HG02884 (cell line): Measurements from ENCODE around the gene THEM5.
"Not testable (repeated sequence)": the region's sequence is repeated elsewhere in the genome, so short reads cannot be mapped to it uniquely, and the experiment has no call there.

Source experiments
- ATAC-seq: cut with Tn5 transposase; IDR thresholded peaks from one replicate; pipeline ENCODE4 v1.9.1; 2021; ENCODE audit warnings: mild to moderate bottlenecking, moderate library complexity; ENCODE audit not compliant: unreplicated experiment

Gene THEM5

GRCh38 chr1:151868486-151868885 is 15.0 kb upstream of the THEM5 start:
- no peak for ATAC-seq

- no peak for ATAC-seq
These were observed 14.4 kb upstream of the THEM5 start for GRCh38 chr1:151867765-151868411.

DNA sequence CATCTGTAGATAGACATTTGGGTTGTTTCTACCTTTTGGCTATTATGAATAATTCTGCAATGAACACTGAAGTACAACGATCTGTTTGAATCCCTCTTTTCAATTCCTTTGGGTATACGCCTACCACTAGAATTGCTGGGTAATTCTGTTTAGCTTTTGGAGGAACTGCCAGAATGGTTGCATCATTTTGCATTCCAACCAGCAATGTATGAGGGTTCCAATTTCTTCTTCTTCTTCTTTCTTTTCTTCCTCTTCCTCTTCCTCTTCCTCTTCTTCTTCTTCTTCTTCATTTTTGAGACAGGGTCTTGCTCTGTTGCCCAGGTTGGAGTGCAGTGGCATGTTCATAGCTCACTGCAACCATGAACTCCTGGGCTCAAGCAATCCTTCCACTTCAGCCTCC is 13.8 kb upstream of the THEM5 start:
- no peak for ATAC-seq

- no peak for ATAC-seq
These were observed 10.9 kb upstream of the THEM5 start for GRCh38 chr1:151864411-151864810.

DNA sequence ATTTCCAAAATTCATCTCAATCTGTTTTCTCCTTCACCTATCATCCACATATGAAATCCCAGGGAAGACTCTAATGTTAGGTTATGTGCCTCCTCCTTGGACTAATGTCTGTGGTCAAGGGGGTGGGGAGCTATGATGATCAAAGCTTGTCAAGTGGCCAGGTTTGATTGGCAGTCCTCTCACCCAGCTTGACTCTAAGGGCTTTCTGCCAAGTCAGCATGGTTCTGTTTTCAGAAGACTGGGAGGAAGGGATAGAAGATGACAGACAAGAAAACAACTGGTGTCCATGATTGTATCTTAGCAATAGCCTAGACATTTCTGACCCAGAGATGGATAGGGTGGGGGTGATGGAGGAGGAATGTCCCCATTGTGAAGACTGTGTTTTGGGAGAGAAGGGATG is 9.1 kb upstream of the THEM5 start:
- ATAC-seq, result no peak

DNA sequence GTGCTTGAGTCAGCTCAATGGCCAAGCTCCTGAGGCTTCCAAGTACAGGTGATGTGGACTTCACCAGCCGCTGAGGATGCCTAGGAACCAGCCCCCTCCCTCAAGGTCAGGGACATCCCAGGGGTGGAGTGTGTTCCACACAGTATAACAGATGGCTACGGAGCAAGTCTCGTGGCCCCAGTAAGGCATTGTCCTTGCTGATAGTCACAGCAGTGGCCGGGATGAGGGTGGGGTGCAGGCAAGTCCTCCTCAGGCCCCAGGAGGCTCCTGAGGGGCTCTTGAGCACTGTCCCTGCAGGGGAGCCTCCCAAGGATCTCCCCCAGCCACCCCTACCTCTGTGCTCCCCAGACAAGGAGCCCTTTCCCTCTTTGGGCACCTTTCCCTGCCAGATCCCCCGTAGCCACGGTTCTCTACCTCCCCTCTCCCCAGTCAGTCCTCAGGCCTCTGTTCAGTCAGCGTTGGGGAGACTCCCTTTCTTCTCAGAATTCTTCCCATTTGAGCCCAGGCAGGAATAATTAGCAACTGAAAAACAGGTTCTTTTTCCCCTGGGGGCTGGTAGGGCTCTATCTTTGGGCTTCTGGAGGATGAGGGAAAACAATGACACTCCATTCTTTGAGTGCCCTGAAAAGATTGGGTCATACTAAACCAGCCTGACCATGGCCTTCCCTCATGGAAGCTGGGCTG is 7.1 kb upstream of the THEM5 start:
- no peak for ATAC-seq

GRCh38 chr1:151859891-151860293 is 6.4 kb upstream of the THEM5 start:
- no peak for ATAC-seq

GRCh38 chr1:151858886-151859665 is 5.6 kb upstream of the THEM5 start:
- no peak for ATAC-seq

- ATAC-seq, result no peak
These were observed 4.7 kb upstream of the THEM5 start for GRCh38 chr1:151858030-151858746.

- ATAC-seq, result no peak
These were observed 2.4 kb upstream of the THEM5 start for GRCh38 chr1:151855933-151856332.

GRCh38 chr1:151855516-151855915 is 2.0 kb upstream of the THEM5 start:
- not testable (repeated sequence) for ATAC-seq

GRCh38 chr1:151854658-151855057 is 1.1 kb upstream of the THEM5 start:
- ATAC-seq, result no peak

DNA sequence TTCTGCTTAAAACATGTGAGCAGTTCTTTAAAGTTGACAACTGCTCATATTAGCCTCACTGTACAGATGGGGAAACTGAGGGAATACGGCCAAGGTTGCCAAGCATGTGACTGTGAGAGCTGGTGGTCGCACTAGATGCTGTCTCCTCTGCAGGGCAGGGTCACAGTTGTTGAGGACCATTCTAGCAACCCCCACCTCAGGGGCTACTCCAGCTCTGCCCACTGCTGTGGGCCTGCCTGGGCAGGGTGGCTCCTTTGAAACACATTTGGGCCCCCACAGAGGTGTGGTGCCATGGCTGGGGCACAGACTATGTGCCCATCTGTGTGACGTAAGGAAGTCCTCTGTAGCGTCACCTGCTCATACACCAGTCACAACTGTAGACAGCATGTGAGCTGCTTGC is 779 bp downstream of the THEM5 start:
- ATAC-seq, result no peak

DNA sequence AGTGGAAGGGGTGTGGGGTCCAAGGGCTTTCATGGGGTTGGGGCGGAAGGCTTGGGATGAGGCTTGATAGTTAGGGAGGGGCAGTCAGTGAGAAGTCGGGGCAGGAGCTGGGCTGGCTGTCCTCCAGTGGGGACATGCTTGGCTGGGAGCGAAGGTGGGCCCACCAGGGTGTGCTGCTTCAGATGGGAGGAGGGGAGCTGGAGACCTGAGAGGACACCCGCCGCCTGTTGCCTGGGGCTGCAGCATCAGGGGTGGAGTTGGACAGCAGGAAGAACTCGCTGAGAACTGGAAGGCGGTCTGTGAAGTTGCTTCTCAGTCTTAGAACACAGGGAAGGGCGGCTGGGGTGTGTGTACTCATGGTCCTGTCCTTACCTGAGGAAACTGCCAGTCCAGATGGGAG is 1.6 kb downstream of the THEM5 start:
- no peak for ATAC-seq

GRCh38 chr1:151849871-151850270 is 3.6 kb downstream of the THEM5 start:
- ATAC-seq, result no peak

GRCh38 chr1:151849126-151849525 is 4.4 kb downstream of the THEM5 start:
- no peak for ATAC-seq

DNA sequence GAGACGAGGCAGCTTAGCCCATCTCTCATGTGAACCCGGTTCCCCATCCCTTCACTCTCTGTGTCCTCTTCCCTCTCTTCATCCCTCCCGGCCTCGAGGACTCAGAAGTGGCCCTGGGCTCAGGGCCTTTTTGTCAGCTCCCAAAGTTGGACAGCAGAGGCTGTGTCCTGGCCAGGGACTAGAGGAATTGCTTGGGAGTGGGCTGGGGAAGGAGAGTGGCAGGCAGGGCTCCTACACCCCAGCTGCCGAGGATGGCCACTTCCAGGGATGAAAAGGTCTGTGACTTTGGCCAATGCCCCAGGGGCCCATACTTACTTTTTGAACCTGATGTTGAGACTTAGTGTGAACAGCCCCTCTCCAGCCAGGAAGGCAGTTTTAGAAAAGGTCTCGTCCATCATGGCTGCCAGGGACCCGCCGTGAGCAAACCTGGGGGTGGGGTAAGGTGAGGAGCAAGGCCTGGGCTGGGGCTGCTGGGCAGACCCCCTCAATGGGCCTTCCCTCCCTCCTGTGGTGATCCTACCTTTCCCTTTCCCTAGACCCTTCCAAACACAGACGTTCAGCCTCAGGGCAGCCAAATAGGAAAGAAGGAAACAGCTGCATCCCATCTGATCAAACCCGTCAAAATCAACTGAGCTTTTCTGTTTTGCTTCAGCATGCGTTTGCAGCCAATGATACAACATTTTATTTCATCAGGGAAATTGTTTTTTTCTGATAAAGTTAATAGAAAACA is 5.5 kb downstream of the THEM5 start:
- ATAC-seq, result no peak

DNA sequence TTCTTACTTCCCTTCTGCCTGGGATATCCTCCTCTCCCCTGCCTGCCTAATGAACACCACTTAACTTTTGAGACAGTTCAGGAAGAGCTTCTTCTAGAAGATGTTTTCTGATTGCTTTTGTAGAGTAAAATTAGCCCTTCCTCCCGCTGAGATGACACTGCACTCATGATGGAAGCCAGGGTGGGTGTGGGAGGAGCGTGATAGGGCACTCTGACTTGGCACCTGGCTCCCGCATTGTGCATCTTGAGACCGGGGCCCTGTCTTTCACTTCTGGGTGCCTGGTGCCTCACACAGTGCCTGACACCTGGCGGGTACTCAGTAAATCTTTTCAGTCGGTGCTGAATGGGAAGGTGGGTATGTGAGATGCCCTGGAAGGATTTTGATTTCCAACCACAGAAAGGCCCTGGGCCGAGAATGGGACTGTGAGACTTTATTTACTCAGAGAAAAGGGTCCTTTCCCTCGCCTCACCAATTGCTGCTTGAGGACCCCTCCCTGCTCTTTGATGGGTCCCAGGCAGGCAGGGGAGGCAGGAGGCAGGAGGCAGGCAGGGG is 6.8 kb downstream of the THEM5 start:
- ATAC-seq, result no peak

GRCh38 chr1:151846062-151846568 is 7.4 kb downstream of the THEM5 start:
- no peak for ATAC-seq

DNA sequence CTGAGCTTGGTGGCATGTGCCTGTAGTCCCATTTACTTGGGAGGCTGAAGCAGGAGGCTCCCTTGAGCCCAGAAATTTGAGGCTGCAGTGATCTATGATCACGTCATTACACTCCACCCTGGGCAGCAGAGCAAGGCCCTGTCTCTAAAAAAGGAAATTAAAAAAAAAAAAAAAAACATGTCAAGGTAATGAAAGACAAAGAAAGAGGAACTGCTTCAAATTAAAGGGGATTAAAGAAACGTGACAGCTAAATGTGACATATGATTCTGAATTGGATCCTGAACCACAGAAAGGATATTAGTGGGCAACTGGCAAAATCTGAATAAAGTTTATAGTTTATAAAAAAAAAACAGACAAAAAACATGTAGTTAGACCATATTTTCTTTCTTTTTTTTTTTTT is 10.1 kb downstream of the THEM5 start:
- ATAC-seq, result no peak
